ENCODE data around the gene KIF26B. TPM values are rescaled to one million over a fixed set of nuclear protein-coding genes. Genes with fewer than 3 reads are reported as not detected.
"Not testable (repeated sequence)": the region's sequence is repeated elsewhere in the genome, so short reads cannot be mapped to it uniquely, and the experiment has no call there.

Gene KIF26B
- total RNA-seq, 1 experiment from 2014 or later, result 1.6 TPM

DNA sequence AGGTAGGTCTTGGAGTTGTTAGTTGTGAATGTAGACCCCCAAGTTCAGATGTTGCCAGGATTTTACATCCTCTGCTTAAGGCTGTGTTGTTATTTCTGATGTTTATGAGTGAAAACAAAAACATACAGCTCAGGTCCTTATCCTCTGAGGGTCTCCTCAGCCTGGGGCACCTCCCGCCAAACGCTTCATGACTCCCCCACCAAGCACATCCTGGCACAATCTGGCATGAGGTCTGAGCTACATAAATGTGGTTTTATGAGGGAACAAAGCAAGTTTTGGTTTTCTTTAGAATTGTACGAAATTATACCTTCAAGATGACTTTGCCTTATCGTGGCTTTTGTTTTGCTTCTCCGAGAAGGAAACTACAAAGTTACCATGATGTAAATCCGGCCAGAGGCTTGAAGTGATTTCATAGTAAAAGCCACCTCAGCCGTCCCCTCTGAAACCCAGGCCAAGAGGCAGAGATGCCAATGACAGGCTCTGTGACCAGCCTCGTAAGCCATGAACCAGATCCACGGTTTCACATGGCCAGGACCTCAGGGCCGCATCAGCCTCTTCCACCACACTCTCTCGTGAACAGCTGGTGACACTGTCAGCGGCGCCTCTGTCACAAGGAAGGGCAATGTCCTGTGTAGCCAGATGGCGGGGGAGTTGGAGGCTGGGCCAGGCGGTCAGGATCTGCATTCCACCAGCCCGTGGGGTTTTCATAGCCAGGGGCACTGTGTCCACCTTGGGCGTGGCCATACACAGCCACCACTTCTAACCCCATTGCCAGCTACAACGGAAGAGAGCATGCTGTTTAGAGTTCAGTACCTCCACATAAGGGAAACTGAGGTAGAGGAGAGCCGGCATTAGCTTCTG is 199.4 kb downstream of the KIF26B start:
- no peak overlapping the region for H3K27ac Mint-ChIP-seq (ENCODE audit: low read depth, unreplicated experiment)
- H3K9me3 Mint-ChIP-seq (ENCODE audit: unreplicated experiment), result no peaks in the 10 kb centered on the region
- TF ChIP-seq CTCF (IDR thresholded peaks at IDR 0.05; ENCODE audit: unreplicated experiment), result no peak
- no peak overlapping the region for H3K4me3 Mint-ChIP-seq (ENCODE audit: unreplicated experiment)
- intact Hi-C loops (cut with micrococcal nuclease), result no loop called here
- POLR2A ChIA-PET, result interaction anchor here (0.9 kb wide), 1 partner anchor 469 kb away, joined by 6 read pairs; no protein-coding TSS in a partner anchor
- CTCF ChIA-PET, result no interaction called here
- H3K4me1 Mint-ChIP-seq (ENCODE audit: insufficient read depth, unreplicated experiment), result no peaks in the 10 kb centered on the region
- DNase-seq (ENCODE audit: unreplicated experiment), result no peak
- H3K27me3 Mint-ChIP-seq (ENCODE audit: insufficient read depth, unreplicated experiment), result peaks cover 23% of the 10 kb centered on the region
- BruUV-seq (replicated peaks), result no TSS peak
- no peaks in the 10 kb centered on the region for H3K36me3 Mint-ChIP-seq (ENCODE audit: insufficient read depth, unreplicated experiment)

- H3K9me3 Mint-ChIP-seq (ENCODE audit: unreplicated experiment); H3K4me3 Mint-ChIP-seq (ENCODE audit: unreplicated experiment); H3K4me1 Mint-ChIP-seq (ENCODE audit: insufficient read depth, unreplicated experiment); H3K27ac Mint-ChIP-seq (ENCODE audit: low read depth, unreplicated experiment); H3K36me3 Mint-ChIP-seq (ENCODE audit: insufficient read depth, unreplicated experiment); POLR2A ChIA-PET; intact Hi-C loops (cut with micrococcal nuclease); DNase-seq (ENCODE audit: unreplicated experiment); BruUV-seq (replicated peaks): not testable (repeated sequence)
- peaks cover 12% of the 10 kb centered on the region for H3K27me3 Mint-ChIP-seq (ENCODE audit: insufficient read depth, unreplicated experiment)
- CTCF ChIA-PET, result interaction anchor here (0.5 to 0.7 kb wide), 3 partner anchors 88 to 271 kb away, joined by 3 to 4 read pairs (median 3); no protein-coding TSS in a partner anchor
Measured at GRCh38 chr1:245355851-245356630, 201.3 kb downstream of the KIF26B start.

DNA sequence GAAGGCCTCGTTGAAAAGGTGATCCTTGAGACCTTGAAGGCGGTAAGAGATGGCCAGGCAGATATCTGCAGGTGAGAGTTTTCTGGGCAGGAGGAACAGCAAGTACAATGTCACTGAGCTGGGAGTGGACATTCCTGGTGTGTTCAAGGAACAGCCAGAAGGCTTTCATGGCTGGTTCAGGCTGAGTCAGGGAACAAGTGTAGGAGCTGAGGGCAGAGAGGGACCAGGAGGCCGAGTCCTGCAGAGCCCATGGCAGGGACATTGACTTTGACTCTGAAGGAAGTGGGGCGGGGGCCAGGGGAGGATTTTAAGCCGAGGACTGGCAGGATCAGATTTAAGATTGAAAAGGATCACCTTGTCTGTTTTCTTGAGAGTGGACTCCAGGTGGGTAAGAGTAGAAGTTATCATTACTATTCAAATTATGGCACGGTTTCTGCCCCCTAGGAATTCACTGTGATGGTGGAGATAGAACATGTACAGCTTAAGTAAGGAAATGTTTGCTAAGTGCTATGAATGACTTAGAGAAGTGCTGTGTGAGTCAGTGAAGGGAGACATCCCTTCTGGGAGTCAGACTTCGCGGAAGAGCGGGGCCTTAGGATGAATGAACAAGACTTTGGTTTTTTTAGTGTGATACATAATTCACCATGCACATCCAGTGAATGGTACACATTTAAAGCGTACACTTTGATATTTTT is 202.3 kb downstream of the KIF26B start:
- Mint-ChIP-seq H3K4me3 (ENCODE audit: unreplicated experiment) (no peak overlapping the region), H3K27ac (ENCODE audit: low read depth, unreplicated experiment) (no peak overlapping the region), H3K36me3 (ENCODE audit: insufficient read depth, unreplicated experiment) (no peaks in the 10 kb centered on the region), H3K9me3 (ENCODE audit: unreplicated experiment) (no peaks in the 10 kb centered on the region), H3K4me1 (ENCODE audit: insufficient read depth, unreplicated experiment) (no peaks in the 10 kb centered on the region), H3K27me3 (ENCODE audit: insufficient read depth, unreplicated experiment) (peaks cover 2% of the 10 kb centered on the region)
- CTCF ChIA-PET, result interaction anchor here (0.6 kb wide), 1 partner anchor 40 kb away, joined by 3 read pairs; no protein-coding TSS in a partner anchor
- no peak for TF ChIP-seq CTCF (IDR thresholded peaks at IDR 0.05; ENCODE audit: unreplicated experiment)
- BruUV-seq (replicated peaks), result no TSS peak
- intact Hi-C loops (cut with micrococcal nuclease), result no loop called here
- DNase-seq (ENCODE audit: unreplicated experiment), result no peak
- POLR2A ChIA-PET, result no interaction called here

DNA sequence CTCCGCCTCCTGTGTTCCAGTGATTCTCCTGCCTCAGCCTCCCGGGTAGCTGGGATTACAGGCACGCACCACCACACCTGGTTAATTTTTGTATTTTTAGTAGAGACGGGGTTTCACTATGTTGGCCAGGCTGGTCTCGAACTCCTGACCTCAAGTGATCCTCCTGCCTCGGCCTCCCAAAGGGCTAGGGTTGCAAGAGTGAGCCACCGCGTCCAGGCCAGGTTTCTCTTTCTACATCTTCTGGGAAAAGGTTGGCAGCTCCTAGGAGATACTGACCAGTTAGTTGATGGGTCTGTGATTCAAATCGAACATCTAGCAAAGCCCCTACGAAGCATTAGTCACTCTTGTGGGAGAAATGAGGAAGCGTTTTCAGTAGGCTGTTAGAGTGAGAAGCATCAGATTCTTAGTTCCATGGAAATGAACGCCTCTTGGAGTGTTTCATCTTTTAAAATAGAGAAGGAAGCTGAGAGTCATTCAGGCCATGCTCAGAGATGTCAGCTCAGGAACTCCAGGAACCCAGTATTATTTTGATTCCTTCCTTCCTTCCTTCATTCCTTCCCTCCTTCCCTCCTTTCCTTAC is 204.4 kb downstream of the KIF26B start:
- H3K36me3 Mint-ChIP-seq (ENCODE audit: insufficient read depth, unreplicated experiment); H3K27me3 Mint-ChIP-seq (ENCODE audit: insufficient read depth, unreplicated experiment); H3K4me3 Mint-ChIP-seq (ENCODE audit: unreplicated experiment); H3K4me1 Mint-ChIP-seq (ENCODE audit: insufficient read depth, unreplicated experiment); intact Hi-C loops (cut with micrococcal nuclease); DNase-seq (ENCODE audit: unreplicated experiment); H3K9me3 Mint-ChIP-seq (ENCODE audit: unreplicated experiment); BruUV-seq (replicated peaks); POLR2A ChIA-PET; H3K27ac Mint-ChIP-seq (ENCODE audit: low read depth, unreplicated experiment): not testable (repeated sequence)
- CTCF ChIA-PET, result interaction anchor here (0.6 kb wide), 1 partner anchor 1102 kb away, joined by 3 read pairs; no protein-coding TSS in a partner anchor
